Fibroblast of pulmonary artery (primary cell): Measurements from ENCODE around the gene TCEA3.

Source experiments
- DNase-seq: peaks from one replicate; pipeline ENCODE4 v3.0.0-alpha.2; 2010; ENCODE audit warnings: low read depth
- H3K4me3 ChIP-seq: replicated peaks from 2 replicates; pipeline ENCODE4 v1.5.1; 2011; ENCODE audit warnings: low read depth, mild to moderate bottlenecking, control low read depth, low read length, moderate library complexity
- CTCF ChIP-seq: IDR thresholded peaks from 2 replicates; pipeline ENCODE4 v1.5.1; 2011; ENCODE audit warnings: mild to moderate bottlenecking, control low read depth, low read length, inconsistent platforms; ENCODE audit errors: missing control alignments

Gene TCEA3

GRCh38 chr1:23448846-23449245 is 24.3 kb upstream of the TCEA3 start:
- H3K4me3 ChIP-seq: no peak overlapping the region
- DNase-seq: no peak
- no peak for TF ChIP-seq CTCF

DNA sequence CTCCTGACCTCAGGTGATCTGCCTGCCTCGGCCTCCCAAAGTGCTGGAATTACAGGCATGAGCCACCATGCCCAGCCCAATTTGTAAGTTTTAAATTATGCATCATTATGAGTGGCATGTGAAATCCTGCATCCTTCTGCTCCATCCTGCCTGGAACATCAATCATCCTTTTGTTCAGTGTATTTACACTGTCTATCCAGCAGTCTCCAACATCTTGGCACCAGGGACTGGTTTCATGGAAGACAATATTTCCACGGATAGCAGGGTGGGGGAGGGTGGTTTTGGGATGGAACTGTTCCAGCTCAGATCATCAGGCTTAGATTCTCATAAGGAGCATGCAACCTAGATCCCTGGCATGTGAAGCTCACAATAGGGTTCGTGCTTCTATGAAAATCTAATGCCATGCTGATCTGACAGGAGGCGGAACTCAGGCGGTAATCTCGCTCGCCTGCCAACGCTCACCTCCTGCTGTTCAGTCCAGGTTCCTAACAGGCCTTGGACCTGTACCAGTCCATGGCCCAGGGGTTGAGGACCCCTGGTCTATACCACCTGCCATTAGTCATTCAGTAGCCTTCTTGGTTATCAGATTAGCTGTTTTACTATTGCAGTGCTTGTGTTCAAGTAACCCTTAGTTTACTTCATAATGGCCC is 22.2 kb upstream of the TCEA3 start:
- no peak overlapping the region for H3K4me3 ChIP-seq
- no peak for TF ChIP-seq CTCF
- DNase-seq: no peak

DNA sequence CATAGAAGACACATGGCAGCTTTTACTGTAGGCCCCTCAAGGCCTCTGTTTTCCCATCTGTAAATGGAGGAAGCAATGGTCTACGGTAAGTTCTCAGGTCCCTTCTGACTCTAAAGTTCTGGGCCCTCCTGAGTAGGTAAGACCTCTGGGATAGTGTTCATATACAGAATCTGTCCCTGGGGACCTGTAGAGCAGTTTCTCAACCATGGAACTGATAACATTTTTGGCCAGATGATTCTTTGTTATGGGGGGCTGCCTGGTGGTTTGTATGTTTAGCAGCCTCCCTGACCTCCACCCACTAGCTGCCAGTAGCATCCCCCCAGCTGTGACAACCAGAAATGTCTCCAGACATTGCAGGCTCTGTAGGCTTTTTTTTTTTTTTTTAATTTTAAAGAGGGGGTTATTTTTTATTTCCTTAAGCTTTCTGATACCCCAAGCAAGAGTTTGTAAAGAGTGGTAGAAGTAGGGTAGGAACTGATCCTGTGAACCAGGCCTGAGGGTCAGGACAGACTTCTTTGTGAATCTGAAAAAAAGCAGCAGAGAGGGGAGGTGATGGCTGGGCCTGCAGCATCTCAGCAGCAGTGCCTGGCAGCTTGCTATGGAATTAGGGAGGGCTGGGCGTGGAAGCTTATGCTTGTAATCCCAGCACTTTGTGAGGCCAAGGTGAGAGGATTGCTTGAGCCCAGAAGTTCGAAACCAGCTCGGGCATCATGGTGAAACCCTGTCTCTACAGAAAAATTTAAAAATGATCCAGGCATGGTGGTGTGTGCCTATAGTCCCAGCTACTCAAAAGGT is 20.2 kb upstream of the TCEA3 start:
- DNase-seq: peak; percentile 29
- no peak for TF ChIP-seq CTCF
- H3K4me3 ChIP-seq: peak overlapping the region; percentile 26

GRCh38 chr1:23444104-23444533 is 19.6 kb upstream of the TCEA3 start:
- H3K4me3 ChIP-seq: peak overlapping the region; percentile 26
- no peak for TF ChIP-seq CTCF
- peak; percentile 99 for DNase-seq

DNA sequence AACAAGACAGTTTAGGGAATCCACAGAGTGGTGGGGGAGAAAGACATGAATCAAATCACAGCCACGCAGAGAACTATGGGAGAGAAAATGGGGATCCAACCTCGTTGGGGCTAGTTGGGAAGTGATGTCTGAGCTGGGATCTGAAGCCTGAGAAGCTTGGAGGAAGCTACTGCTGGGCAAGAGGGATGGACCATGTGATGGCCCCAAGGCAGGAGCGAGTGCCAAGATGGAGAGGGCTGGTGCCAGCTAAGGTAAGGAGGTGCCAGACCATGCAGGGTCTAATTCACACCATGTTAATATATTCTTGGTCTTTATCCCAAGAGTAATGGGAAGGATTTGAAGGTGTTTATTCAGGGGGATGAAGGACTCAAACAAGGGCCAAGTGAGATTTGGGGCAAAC is 18.2 kb upstream of the TCEA3 start:
- no peak for TF ChIP-seq CTCF
- DNase-seq: no peak
- H3K4me3 ChIP-seq: no peak overlapping the region

- no peak for DNase-seq
- no peak overlapping the region for H3K4me3 ChIP-seq
- no peak for TF ChIP-seq CTCF
Measured at GRCh38 chr1:23441446-23442148, 17.0 kb upstream of the TCEA3 start.
